ENCODE results near the gene AGPAT2.

GRCh38 chr9:136667940-136668760 is 19.1 kb downstream of the AGPAT2 start:
- no peak for TF ChIP-seq CTCF (IDR thresholded peaks at IDR 0.05; ENCODE audit: insufficient read depth, low read depth, low read length)
- no peak for TF ChIP-seq EZH2 (IDR thresholded peaks at IDR 0.05; ENCODE audit: insufficient read depth, low read length)
